HUDEP-2 (cell line): ENCODE results near the gene RUSC2.

Source experiments
- DNase-seq, 76 experiments: peaks; one replicate each; lab custom pipeline; 2025; ENCODE audit not compliant: unreplicated experiment in 76 of 76; lab: John Stamatoyannopoulos, UW

Gene RUSC2, protein sequence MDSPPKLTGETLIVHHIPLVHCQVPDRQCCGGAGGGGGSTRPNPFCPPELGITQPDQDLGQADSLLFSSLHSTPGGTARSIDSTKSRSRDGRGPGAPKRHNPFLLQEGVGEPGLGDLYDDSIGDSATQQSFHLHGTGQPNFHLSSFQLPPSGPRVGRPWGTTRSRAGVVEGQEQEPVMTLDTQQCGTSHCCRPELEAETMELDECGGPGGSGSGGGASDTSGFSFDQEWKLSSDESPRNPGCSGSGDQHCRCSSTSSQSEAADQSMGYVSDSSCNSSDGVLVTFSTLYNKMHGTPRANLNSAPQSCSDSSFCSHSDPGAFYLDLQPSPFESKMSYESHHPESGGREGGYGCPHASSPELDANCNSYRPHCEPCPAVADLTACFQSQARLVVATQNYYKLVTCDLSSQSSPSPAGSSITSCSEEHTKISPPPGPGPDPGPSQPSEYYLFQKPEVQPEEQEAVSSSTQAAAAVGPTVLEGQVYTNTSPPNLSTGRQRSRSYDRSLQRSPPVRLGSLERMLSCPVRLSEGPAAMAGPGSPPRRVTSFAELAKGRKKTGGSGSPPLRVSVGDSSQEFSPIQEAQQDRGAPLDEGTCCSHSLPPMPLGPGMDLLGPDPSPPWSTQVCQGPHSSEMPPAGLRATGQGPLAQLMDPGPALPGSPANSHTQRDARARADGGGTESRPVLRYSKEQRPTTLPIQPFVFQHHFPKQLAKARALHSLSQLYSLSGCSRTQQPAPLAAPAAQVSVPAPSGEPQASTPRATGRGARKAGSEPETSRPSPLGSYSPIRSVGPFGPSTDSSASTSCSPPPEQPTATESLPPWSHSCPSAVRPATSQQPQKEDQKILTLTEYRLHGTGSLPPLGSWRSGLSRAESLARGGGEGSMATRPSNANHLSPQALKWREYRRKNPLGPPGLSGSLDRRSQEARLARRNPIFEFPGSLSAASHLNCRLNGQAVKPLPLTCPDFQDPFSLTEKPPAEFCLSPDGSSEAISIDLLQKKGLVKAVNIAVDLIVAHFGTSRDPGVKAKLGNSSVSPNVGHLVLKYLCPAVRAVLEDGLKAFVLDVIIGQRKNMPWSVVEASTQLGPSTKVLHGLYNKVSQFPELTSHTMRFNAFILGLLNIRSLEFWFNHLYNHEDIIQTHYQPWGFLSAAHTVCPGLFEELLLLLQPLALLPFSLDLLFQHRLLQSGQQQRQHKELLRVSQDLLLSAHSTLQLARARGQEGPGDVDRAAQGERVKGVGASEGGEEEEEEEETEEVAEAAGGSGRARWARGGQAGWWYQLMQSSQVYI (N-terminal part only)

DNA sequence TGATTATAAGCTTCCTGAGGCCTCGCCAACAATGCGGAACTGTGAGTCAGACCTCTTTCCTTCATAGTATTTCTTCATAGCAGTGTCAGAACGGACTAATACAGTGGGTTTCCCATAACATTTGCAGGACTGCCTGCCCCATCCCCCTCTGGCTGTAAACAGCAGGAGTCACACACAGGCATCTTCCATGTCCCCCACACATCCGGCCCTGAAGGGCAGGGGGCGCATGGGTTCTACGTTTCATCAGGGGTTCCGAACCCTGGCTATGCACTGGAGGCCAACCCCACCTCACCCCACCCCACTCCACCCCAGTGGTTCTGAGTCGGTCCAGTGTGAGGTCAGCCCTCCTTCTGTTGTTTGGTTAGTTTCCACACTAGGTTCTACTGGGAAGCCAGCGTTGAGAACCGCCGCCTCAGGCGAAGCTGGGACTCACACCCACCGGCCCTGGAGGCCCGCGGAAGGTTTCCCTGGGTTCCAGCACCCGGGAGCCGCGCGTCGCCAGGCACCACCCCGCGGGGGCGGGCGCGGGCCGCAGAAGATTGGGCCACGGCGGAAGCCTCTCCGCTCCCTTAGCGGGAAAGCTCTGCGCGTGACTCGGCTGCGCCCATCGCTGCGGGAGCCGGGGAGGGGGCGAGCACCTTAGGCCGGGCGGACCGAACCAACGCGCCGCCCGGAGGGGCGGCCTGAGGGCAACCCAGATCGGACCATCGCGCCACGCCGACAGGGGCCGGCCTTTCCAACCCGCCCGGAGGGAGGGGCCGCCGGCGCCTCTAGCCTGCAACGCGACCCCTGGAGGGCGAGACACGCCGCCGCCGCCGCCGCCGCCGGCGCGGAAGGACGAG lies at the start of gene RUSC2:
Gene RUSC2, plus strand, starts transcription at position 799 of the 842 bp plus-strand sequence. CDS start 56,411 bp downstream, outside the sequence.
- DNase-seq: peak in 53 of 76 experiments; percentile 6 to 71 (median 39)

DNA sequence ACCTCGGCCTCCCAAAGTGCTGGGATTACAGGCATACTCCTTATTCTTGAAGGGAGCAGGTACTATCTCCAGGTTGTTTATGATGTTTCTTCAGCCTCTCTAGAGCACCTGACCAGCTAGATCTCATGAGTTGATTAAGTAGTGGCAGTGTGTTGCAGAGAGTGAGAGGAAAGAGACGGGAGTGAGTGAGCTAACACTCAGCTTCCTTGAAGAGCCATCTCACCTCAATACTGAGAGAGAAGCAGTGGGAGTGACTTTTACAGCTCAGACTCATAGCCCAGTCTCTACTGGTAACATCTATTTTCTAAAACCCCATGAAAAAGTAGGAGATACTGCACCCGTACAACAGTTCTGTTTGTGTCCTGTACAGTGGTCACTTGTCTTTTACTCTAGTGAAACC lies 43.9 kb upstream of the RUSC2 start:
- no peak for DNase-seq

DNA sequence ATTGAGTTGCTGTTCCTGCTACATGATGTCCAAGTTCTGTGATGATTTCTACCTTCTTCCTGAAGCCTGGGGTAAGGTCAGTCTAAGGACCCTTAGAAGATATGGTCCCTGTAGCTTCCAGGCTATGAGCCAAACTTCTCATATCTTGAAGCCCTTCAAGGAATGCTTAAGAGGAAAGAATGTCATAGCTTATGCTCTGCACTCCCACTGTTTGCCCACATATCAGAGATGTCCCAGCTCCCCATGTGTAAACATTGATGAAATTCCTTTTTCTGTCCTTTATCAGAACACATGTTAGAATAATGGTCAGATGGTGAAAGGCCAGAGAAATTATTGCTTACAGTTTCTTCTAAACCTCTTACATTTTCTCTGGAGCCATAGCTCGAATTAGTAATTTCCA lies 41.4 kb upstream of the RUSC2 start:
- no peak for DNase-seq

DNA sequence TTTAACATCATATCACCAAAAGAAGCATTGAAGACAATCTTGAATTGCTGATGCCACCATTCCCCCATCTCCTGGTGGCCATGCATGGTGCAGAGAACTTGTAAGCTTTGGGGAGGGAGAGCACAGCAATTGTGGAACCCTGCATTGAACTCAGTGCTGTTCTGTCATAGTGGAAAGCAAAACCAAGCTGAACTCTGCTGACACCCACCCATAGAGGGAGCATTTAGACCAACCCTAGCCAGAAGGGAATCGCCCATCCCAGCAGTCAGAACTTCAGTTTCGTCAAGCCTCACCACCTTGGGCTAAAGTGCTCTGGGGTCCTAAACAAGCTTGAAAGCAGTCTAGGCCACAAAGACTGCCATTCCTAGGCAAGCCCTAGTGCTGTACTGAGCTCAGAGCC lies 37.4 kb upstream of the RUSC2 start:
- no peak for DNase-seq

DNA sequence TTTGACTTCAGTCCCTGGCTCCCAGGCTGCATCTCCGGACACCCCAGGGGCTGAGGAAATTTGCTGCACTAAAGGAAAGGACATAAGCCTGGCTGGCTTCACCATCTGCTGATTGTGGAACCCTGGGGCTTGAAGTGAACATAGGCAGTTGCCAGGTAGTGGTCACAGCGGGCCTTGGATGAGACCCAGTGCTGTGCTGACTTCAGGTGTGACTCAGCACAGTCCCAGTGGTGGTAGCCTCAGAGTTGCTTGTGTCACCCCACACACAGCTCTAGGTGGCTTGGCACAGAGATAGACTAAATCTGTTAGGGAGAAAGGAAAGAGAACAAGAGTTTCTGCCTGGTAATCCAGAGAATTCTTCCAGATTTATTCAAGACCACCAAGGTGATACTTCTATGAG lies 36.1 kb upstream of the RUSC2 start:
- no peak for DNase-seq

DNA sequence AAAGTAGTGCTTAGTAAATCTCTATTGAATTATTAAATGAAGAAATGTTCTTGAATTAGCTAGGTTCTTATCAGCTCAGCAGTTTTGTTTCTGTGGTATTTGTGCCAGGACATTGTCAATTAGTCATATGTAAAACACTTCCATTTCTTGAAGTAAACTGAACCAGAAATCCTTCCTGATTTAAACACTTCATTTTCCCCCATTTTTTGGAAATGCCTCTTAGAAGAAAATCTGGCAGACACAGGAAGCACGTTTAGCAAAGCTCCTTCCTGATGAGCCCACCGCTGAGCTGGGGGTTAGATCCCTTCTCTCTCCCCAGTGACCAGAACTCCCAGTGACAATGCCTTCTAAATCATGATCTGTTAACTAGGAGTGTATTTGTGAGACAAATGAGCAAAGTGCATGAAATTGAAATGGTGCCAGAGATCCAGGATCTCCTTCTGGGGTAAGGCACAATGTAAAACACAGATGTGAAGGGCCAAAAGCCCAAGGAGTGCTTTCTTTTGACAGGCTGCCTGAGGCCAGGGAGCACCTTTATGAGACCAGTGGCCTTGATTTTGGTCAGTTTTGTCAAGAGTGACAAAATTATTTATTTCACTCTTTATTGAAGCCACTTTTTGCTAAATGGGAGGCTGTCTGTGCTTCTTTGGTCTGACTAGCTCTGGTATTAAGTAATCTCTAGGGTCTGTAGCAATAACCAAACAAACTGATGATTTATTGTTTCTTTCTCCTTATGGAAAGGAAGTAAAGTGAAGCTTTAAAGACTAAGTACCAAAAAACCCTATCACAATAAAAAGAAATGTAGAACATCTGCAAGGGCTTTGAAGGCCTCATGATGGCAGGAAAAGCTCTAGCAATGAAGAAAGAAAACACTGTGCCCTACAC lies 25.5 kb upstream of the RUSC2 start:
- no peak for DNase-seq

DNA sequence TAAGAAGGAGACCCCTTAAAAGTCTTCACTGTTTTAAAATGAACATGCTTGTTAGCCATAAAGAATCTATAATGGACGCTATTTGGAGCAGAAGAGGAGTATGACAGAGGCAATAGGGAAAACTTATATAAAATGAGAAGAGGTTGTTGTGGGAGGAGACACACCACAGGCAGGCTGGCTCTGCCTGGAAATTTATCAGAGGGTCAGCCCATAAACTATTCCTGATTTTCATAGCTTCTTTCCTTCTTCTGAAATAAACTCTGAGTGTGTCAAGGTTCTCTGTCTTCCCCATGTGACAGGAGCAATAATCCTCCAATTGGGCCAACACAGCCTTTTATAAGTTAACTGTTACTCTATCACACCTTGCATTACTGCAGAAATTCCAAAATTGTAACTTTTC lies 19.6 kb upstream of the RUSC2 start:
- DNase-seq: no peak

DNA sequence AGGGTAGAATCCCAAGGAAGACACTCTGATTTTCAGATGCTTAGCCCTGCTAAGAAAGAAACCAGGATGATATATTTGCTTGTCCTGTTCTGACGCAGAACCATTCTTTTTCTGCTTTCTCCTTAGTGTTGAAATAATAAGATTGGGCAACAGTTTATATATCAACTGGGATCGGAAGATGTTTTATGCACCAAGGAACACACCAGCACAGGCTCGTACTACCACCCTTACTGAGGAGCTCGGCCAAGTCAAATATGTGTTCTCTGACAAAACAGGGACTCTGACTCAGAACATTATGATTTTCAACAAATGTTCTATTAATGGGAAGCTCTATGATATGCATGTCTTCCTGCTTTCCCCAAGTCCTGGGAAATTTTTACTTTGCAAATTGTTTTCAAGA lies 19.0 kb upstream of the RUSC2 start:
- DNase-seq: no peak

DNA sequence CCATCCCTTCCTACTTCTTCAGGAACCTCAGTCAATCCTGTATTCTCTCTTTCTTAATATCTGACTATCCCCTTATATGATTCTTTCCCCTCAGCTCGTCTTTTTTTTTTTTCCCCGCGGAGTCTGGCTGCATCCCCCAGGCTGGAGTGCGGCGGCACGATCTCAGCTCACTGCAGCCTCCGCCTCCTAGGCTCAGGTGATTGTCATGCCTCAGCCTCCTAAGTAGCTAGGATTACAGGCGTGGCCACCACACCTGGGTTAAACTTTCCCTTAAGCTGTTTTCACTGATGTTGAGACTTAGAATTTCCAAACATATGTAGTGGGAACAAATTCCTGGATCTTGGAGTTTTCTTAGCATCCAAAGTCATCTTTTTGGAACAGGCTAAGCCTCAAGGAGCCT lies 13.3 kb upstream of the RUSC2 start:
- DNase-seq: no peak

DNA sequence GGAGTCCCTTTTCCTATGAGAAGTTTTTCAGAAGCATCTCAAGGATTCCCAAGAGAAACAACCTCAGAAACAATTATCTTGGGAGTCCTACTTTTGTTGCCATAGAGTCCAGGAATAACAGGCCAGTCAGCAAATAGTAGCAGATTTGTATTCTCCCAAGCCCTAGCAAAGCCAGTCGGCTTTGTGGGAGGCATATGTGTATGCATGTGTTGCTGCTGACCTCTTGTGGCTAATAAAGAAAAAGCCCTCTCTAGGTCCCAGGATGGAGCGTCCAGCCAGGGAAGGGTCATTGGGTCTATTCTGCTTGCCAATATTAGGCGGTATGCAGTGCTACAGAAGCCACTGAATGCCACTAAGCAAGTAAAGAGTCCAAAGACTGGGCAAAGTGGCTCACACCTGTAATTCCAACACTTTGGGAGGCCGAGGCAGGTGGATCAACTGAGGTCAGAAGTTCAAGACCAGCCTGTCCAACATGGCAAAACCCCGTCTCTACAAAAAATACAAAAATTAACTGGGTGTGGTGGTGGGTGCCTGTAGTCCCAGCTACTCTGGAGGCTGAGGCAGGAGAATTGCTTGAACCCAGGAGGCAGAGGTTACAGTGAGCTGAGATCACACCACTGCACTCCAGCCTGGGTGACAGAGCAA lies 12.6 kb upstream of the RUSC2 start:
- DNase-seq: peak in 27 of 76 experiments; percentile 2 to 48 (median 16)

DNA sequence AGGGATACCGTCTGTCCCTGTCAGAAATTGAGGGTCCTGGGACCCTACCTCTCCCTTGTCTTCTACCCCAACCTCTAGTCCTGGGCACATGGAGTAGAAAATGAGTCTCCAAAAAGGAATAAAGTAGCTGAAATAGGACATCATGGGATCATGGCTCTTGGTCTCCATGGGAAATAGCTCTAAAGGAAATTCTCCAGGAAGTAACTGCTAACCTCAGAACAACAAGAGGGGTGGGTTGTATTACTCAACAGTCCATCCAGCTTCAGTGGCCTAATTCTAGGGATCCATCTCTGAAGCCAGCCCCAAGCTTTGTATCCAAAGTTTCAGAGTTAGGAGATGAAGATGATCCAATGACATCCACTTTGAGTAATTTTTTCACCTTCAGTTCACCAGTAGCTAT lies 11.0 kb upstream of the RUSC2 start:
- DNase-seq: no peak

DNA sequence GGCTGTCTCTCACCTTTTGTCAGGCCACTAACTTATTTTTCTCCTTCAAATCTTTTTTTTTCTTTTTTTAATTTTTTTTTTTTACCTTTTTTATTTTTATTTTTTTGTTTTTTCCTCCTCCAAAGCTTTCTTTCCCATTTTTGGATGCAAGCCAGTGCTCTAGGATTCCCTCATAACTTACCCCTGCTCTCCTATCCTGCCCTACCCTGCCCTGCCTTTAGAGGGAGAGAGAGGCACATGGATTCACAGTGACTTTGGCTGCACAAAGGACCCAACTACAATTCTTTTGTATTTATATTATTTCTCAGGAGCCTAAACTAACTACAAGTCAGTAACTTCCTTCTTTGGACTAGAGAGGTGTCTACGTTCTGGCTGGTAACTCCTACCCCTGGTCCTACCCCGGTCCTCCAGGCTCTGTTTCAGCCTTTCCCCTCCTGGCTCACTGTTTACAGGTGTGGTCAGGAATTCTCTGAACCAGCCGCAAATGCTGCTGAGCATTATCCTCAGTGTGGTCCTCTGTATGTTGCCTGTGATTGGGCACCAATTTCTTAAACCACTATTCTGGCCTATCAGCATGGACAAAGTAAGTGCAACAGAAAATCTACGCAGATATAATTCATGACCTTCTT lies 8.4 kb upstream of the RUSC2 start:
- DNase-seq: peak in 35 of 76 experiments; percentile 1 to 45 (median 17)

DNA sequence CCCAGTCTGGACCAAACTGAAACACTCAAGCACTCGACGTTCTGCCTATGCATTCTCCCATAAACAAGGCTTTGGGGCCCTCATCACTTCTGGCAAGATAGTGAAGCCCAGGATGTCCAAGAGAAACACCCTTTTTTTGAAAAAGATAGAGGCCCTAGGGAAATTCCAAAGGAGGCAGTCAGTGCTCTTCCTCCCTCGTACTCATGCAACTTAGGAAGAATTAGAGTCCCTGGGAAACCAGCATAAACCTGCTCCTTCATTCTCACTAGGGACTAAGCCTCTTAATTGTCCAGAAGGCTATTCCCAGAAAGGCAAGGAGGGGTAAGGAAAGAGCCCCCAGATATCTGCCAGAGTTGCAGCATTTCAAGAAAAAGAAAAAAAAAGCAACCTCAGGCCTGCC lies 7.8 kb upstream of the RUSC2 start:
- no peak for DNase-seq

DNA sequence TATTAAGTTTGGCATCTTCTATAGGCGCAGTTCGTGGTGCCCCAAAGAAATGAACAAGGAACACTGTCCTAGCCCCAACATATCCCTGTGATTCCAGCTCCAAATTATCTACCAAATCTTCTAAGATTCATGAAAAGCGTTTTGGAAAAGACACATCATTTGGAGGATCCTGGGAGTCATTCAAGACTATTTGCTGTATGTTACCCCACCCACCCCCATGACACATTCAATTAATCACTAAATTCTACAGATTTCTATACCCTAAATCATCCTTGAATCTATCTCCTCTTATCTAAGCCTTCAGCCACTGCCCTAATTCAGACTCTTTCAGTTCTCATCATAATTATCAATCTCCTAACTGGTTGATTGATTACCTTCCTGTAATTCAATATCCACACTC lies 5.5 kb upstream of the RUSC2 start:
- DNase-seq: no peak

DNA sequence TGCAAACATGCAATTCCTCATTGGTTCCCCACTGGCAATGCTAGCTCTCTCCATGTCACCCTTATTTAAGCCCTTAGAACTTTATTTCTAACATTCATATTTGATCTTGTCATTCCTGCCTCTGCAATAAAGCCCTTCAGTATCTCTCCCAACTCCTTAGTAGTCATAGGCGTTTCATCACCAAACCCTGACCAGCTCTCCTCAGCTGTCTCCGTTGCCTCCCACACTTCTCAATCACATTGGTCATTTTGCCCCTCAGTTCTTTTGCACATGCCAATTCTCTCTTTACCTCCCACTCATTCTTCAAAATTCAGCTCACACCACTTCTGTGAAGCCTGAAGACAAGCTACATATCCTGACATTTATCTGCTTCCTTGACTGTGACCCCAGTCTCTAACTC lies 2.8 kb upstream of the RUSC2 start:
- DNase-seq: no peak

DNA sequence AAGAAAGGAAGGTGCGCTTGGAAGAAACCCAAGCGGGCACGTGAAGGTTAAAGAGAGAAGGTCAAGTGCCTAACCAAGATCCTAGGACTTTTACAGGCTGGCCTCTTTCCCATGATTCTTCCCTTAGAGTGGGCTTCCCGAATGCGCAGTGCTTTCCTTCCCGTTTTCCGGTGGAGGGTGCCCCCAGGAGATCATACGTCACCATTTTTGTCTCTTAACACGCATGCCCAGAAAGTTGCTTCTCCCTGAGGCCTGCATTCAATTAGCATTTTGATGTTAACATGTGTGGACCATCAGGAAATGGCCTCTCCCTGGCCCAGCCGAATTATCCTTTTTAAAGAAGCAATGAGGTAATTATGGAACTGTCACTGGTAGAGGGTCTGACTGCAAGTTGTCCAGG lies 1.9 kb upstream of the RUSC2 start:
- DNase-seq: no peak

DNA sequence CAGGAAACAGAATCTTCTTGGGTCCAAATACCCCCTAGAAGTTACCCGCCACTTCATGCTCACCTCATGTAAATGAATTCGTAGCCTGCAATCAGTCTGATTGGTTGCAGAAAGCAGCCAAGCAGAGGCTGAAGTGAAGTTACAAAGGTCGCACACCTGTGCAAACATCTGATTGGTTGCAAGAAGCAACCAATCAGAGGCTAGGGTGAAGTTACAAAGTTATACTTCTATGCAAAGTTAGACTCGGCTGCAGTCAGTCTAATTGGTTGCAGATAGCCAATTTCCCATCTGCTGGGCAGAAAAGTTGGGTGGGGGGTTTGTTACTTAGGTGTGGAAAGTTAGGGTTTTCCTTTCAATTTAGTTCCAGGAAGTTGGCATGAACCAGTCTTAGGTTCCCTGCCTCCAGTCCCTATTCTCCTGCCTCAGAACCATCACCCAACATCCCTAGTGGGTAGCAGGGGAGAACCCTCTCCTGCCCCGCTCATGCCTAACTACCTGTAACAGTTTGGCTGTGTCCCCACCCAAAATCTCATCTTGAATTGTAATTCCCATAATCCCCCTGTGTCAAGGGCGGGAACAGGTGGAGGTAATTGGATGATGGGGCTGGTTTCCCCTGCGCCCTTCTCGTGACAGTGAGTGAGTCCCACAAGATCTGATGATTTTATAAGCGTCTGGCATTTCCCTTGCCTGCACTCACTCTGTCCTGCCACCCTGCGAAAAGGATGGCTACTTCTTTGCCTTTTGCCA lies 1.2 kb upstream of the RUSC2 start:
- DNase-seq: no peak
